IPS-20b (cell line): Measurements from ENCODE around the gene FBXL14.
A peak's percentile ranks its signal among the peaks of the same experiment; 100 is the strongest.

Experiments
- H3K27ac ChIP-seq: one replicate; pipeline ENCODE4 v1.5.1; 2013; ENCODE audit warnings: low read length
- H3K27me3 ChIP-seq: 2 replicates; pipeline ENCODE4 v1.6.1; 2013; ENCODE audit warnings: mild to moderate bottlenecking, low read length, inconsistent platforms; ENCODE audit not compliant: insufficient read depth
- H3K36me3 ChIP-seq: 2 replicates; pipeline ENCODE4 v1.6.1; 2013; ENCODE audit warnings: low read depth, mild to moderate bottlenecking, inconsistent platforms, low read length, moderate library complexity; ENCODE audit not compliant: insufficient read depth
- H3K4me1 ChIP-seq: 2 replicates; pipeline ENCODE4 v1.6.1; 2013; ENCODE audit warnings: mild to moderate bottlenecking, control low read depth, inconsistent platforms, low read length, moderate library complexity; ENCODE audit not compliant: insufficient read depth
- H3K4me3 ChIP-seq: 2 replicates; pipeline ENCODE4 v1.5.1; 2013; ENCODE audit warnings: mild to moderate bottlenecking, low read length, inconsistent platforms
- H3K9ac ChIP-seq: 2 replicates; pipeline ENCODE4 v1.6.1; 2013; ENCODE audit warnings: low read depth, mild to moderate bottlenecking, inconsistent platforms, low read length, moderate library complexity
- H3K9me3 ChIP-seq: 2 replicates; pipeline ENCODE4 v1.6.1; 2013; ENCODE audit warnings: mild to moderate bottlenecking, low read depth, low read length, inconsistent platforms; ENCODE audit not compliant: insufficient read depth

FBXL14 gene

DNA sequence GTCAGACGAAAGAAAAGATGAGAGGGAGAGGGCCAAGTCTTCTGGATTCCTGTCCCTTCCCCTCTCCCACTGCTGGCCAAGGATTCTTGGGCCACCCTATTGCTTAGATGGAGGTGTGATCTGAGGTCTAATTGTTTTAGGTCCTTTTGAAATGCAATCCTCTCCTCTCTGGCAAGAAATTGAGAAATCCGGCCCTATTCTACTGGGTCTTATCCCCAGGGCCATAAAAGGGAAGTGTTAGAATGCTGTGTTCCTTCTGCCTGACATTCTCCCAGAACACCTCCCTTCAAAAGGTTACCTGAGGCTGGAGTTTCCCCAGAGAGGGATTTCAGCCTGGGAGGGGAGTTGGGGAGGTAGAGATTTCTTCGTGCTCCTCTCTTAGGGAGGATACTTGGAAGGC, 39.1 kb upstream of the FBXL14 start:
- no peak overlapping the region for H3K4me3 ChIP-seq
- H3K9me3 ChIP-seq, result no peaks in the 10 kb centered on the region
- H3K27ac ChIP-seq, result no peak overlapping the region
- H3K9ac ChIP-seq, result no peak overlapping the region
- no peaks in the 10 kb centered on the region for H3K36me3 ChIP-seq
- peaks cover 4% of the 10 kb centered on the region; the same call in 1 of the 2 replicates for H3K4me1 ChIP-seq
- H3K27me3 ChIP-seq, result peaks cover 70% of the 10 kb centered on the region

DNA sequence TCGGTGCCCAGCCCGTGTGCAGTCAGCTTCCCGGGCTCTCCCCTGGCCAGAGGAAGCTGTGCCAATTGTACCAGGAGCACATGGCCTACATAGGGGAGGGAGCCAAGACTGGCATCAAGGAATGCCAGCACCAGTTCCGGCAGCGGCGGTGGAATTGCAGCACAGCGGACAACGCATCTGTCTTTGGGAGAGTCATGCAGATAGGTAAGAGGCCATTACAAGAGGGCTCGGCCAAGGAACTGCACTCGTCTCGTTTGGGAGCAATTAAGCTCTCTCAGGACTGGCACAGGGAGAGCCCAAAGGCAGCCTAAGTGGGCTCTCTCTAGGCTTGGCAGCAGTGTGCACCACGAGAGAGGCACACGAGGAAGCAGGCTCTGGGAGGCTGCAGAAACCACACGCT, 38.3 kb upstream of the FBXL14 start:
- no peaks in the 10 kb centered on the region for H3K36me3 ChIP-seq
- no peaks in the 10 kb centered on the region for H3K9me3 ChIP-seq
- H3K9ac ChIP-seq, result no peak overlapping the region
- no peak overlapping the region for H3K27ac ChIP-seq
- H3K4me3 ChIP-seq, result no peak overlapping the region
- H3K27me3 ChIP-seq, result peaks cover 78% of the 10 kb centered on the region
- peaks cover 4% of the 10 kb centered on the region; the same call in 1 of the 2 replicates for H3K4me1 ChIP-seq

DNA sequence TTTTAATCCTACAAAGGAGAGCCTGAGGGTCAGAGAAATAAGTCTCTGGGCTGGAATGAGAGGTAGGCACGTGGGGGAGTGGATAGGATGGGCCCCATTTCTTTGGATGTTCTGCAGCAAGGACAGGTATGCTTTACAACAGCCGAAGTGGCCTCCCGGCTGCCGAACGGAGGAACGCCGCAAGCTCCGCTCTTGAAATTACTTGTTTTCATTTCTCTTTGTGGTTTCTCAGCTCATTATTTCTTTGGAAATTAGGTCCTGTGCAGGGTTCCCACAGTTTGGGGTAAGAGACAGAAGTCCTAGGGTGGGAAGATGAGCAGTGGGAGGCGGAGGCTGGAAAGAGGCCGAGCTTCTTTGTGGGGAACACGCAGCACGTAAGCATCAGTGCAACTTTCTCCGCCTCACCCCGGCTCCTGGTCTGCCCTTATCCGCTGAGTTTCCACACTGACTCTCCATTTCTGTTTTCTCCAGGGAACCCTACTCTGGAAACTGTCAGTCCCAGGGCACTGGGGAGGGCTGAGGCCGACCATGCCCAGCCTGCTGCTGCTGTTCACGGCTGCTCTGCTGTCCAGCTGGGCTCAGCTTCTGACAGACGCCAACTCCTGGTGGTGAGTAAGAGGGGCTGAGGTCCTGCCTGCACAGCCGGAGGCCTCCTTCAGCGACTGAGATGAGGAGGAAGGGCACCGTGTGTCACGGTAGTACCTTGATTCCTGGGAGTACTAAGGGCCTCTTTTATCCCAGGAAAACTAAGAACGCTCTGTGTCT, 36.6 kb upstream of the FBXL14 start:
- H3K36me3 ChIP-seq, result no peaks in the 10 kb centered on the region
- H3K27ac ChIP-seq, result no peak overlapping the region
- no peak overlapping the region for H3K9ac ChIP-seq
- H3K4me1 ChIP-seq, result peaks cover 4% of the 10 kb centered on the region; the same call in 1 of the 2 replicates
- peaks cover 89% of the 10 kb centered on the region for H3K27me3 ChIP-seq
- no peaks in the 10 kb centered on the region for H3K9me3 ChIP-seq
- H3K4me3 ChIP-seq, result peak overlapping the region; percentile 63

DNA sequence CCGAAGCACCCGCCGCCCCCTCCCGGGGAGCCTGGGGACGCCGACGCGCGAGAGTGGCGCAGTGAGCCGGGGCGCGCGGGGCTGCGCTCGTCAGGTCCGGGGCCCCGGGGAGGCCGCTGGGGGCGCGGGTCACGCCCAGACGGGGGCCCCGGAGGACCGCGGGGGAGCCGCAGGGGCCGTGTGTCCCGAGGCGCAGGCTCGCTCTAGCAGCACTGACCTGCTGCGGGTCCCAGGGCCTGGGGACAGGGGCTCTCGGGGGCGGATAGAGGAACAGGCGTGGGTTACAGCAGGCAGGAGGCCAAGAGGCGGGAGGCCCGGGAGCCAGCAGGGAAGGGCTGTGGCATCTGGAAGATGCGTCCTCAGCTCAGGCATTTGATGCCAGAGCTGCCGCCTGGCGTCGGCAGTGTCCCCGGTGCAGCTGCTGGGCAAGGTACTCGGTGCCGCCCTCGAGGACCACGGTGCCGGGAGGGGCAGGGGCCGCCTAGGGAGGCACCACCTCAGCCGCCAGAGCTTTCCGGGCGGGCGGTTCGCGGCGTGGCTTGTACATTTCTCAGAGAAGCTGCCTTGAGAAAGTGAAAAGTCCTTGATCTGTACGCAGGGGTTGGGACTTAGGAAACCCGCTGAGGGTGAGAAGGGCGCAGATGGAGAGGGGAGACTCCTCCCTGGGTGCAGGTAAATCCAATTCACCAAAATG, 35.9 kb upstream of the FBXL14 start:
- Histone ChIP-seq H3K4me1 (peaks cover 4% of the 10 kb centered on the region; the same call in 1 of the 2 replicates), H3K27me3 (peaks cover 81% of the 10 kb centered on the region), H3K27ac (no peak overlapping the region), H3K36me3 (no peaks in the 10 kb centered on the region), H3K4me3 (peak overlapping the region; percentile 63), H3K9ac (no peak overlapping the region), H3K9me3 (no peaks in the 10 kb centered on the region)

DNA sequence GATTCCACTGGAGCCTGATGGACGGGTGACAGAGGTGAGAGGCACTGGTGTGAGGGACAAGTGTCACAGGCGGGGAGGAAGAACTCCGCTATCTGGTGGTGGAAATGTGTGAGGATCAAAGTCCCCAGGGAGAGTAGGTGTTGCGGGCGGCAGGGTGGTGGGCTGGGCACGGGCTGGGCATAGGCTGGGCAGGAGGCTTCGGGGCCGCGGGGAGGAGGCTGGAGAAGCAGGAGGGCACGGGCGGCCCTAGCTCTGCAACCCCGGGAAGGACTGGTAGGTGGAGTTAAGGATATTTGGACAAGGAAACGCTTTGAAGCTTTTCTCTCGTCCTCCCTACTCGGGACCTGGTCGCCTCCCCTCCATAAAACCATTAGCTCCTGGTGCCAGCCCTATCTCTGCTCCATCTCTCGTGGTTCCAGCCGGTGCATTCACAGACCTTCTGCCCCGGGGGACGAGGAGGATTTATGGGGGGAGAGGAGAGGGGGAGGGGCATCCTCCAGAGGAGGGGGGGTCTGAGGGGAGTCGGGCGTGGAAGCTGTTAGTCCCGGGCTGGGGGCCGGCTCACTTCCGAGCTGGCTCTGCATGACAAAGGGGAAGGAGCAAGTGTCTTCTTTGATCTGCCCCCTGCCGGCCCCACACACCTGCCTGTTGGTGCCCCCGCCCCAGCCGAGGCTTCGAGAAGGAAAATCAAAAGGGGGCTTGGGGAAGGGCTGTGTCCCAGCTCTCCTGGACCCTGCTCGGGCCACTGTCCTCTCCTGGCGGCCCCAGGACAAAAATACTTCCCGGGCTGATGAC, 35.2 kb upstream of the FBXL14 start:
- no peak overlapping the region for H3K9ac ChIP-seq
- peak overlapping the region; percentile 63 for H3K4me3 ChIP-seq
- H3K27ac ChIP-seq, result no peak overlapping the region
- H3K36me3 ChIP-seq, result no peaks in the 10 kb centered on the region
- peaks cover 9% of the 10 kb centered on the region; the same call in 1 of the 2 replicates for H3K4me1 ChIP-seq
- H3K9me3 ChIP-seq, result no peaks in the 10 kb centered on the region
- peaks cover 81% of the 10 kb centered on the region for H3K27me3 ChIP-seq

DNA sequence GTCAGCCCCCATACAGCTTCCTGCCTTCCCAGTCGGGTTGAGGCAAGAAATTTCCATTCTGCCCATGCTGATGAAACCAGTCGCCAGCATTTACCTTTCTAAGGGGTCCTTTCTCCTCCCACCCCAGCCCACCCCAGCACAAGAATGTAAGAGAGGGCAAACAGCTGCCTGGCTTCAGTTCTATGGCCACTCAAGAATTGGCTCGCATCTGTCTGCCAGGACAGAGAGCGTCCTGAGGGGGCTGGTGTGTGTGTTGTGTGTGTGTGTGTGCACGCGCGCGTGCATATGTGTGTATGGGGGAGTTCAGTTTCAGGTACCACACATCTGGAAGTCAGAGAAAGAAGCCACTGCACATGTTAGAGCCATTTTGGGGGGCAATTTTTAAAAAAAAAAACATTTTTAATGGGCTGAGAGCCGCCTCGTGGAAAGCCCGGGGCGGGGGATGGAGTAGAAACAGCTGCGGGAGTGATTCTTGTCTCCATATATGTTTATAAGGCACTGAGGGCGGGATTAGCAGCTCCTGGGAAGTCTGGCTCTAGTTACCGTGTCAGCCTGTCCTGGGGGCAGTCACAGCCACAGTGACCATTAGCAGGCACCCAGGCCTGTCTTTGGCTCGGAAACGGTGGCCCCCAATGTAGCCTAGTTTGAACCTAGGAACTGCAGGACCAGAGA, 34.4 kb upstream of the FBXL14 start, which contains the start of gene WNT5B:
TSS of gene WNT5B (plus strand) at position 566 of the 672 bp plus-strand sequence. CDS start 2,124 bp downstream, outside the sequence.
- Histone ChIP-seq H3K9me3 (no peaks in the 10 kb centered on the region), H3K4me1 (peaks cover 9% of the 10 kb centered on the region; the same call in 1 of the 2 replicates), H3K4me3 (peak within 1 kb of the TSS; percentile 63), H3K9ac (no peak within 1 kb of the TSS), H3K27ac (no peak within 1 kb of the TSS), H3K36me3 (no peaks in the 10 kb centered on the region), H3K27me3 (peaks cover 74% of the 10 kb centered on the region)

DNA sequence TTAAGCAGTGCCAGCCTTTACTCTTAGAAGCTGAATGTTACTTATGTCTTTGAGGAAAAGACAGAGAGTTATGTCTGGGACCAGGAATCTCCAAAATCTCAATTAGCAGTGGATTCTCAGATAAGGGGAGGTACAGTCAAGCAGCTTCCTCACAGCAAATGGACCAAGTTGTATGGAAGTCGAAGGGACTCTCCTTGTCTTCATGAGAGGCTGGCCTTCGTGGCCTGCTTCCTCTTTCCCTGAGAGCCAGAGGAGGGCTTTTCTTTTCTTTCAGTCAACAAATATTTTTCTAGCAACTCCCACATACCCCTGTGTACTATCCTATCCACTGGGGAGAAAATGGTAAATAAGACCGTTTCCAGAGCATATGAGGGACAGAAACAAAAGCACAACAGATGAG, 28.0 kb upstream of the FBXL14 start:
- no peaks in the 10 kb centered on the region for H3K36me3 ChIP-seq
- H3K27ac ChIP-seq, result no peak overlapping the region

DNA sequence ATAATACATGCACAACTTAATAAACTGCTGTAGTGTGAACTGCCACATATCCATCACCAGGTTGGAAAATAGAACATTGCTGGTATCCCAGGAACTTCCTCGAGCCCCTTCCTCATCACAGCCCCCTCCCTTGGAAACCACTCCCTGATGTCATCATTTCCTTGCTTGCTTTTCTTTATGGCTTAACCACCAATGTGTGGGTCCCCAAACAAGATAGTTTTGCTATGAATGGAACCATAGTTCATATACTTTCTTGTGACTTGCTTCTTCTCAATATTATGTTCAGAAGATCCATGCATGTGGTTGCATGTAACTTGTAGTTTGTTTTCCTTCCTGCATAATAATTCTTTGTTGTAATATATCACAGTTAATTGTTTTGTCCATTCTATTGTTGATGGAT, 25.7 kb upstream of the FBXL14 start:
- Histone ChIP-seq H3K9ac (no peak overlapping the region), H3K4me3 (no peak overlapping the region), H3K9me3 (no peaks in the 10 kb centered on the region), H3K36me3 (no peaks in the 10 kb centered on the region), H3K4me1 (peaks cover 6% of the 10 kb centered on the region; the same call in 1 of the 2 replicates), H3K27ac (no peak overlapping the region), H3K27me3 (peaks cover 6% of the 10 kb centered on the region)

More for the DNA sequence above, 28.0 kb upstream of the FBXL14 start:
- no peak overlapping the region for H3K9ac ChIP-seq
- H3K27me3 ChIP-seq, result peaks cover 10% of the 10 kb centered on the region
- H3K9me3 ChIP-seq, result no peaks in the 10 kb centered on the region
- peaks cover 7% of the 10 kb centered on the region; the same call in 1 of the 2 replicates for H3K4me1 ChIP-seq
- no peak overlapping the region for H3K4me3 ChIP-seq

DNA sequence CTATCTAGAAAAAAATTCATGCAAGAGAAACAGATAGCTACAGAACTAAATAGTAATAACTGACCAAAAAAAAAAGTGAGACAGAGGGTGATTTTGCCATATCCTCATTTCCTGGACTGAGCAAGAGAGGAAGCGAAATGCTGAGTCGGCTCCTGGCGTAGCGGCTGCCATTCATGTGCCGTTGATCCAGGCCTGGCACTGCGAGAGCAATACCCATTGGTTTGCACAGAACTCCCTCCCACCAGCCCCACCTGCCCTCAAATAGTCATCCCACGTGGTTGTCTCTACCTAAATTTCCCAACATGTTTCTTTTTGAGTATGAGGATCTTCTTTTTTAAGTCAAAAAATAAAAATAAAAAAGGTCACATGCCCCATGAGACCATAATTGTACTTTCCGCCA, 25.2 kb upstream of the FBXL14 start:
- H3K36me3 ChIP-seq, result no peaks in the 10 kb centered on the region
- H3K9ac ChIP-seq, result no peak overlapping the region
- H3K9me3 ChIP-seq, result no peaks in the 10 kb centered on the region
- H3K4me1 ChIP-seq, result 0 out of 2 replicates have a peak, but pooled peaks cover 2% of the 10 kb centered on the region
- no peak overlapping the region for H3K4me3 ChIP-seq
- H3K27me3 ChIP-seq, result peaks cover 6% of the 10 kb centered on the region
- no peak overlapping the region for H3K27ac ChIP-seq

DNA sequence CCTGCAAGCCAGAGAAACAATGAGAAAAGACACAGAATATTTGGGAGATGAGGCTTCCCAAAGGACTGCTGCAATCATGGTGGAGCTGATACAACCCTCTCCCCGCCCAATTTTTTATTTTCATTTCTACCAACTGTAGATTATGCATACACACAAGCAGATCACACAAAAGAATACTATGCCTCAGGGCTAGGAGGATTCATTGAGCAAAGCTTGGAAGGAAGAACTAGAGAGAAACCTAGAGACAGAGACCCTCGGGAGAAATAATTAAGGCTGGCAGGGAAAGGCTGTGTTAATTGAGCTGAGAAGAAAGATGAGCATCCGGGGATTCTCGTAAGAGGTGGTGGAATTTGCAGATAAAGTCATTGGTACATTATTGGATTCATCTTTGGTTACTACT, 24.8 kb upstream of the FBXL14 start:
- H3K27ac ChIP-seq, result no peak overlapping the region
- H3K9ac ChIP-seq, result no peak overlapping the region
- no peak overlapping the region for H3K4me3 ChIP-seq

DNA sequence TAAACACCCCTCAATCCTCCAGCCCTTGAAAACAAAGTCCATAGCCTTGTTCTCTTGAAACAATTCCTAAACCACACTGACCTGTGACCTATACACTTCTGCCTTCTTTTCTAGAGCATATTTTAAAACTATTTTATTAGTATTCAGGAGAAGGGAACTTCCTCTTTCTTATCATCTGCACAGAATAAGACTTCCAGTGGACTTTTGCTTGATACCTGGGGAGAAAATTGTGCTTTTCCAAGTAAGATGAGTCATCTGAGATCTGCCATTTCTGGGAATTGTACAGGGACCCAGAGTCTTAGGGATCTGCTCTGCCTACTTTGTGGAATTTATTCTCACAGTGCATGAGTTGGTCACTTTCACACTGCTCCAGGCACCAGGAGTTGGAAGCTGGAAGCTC, 24.1 kb upstream of the FBXL14 start:
- H3K27me3 ChIP-seq, result peaks cover 6% of the 10 kb centered on the region
- no peaks in the 10 kb centered on the region for H3K9me3 ChIP-seq
- 0 out of 2 replicates have a peak, but pooled peaks cover 2% of the 10 kb centered on the region for H3K4me1 ChIP-seq
- no peak overlapping the region for H3K4me3 ChIP-seq
- H3K9ac ChIP-seq, result no peak overlapping the region
- no peak overlapping the region for H3K27ac ChIP-seq
- no peaks in the 10 kb centered on the region for H3K36me3 ChIP-seq

More for the DNA sequence above, 24.8 kb upstream of the FBXL14 start:
- H3K36me3 ChIP-seq, result no peaks in the 10 kb centered on the region
- no peaks in the 10 kb centered on the region for H3K9me3 ChIP-seq
- 0 out of 2 replicates have a peak, but pooled peaks cover 2% of the 10 kb centered on the region for H3K4me1 ChIP-seq
- H3K27me3 ChIP-seq, result peaks cover 6% of the 10 kb centered on the region
